Stomach smooth muscle (tissue), 2 donors: Measurements from ENCODE around the gene LTV1.
"Not testable (repeated sequence)": the region's sequence is repeated elsewhere in the genome, so short reads cannot be mapped to it uniquely, and the experiment has no call there.

Experiments used
- H3K27ac ChIP-seq: one replicate; pipeline ENCODE4 v1.7.0; 2013; ENCODE audit warnings: mild to moderate bottlenecking, low read length, inconsistent platforms
- H3K27me3 ChIP-seq, 2 donors: one replicate each; pipeline ENCODE4 v1.7.0; 2013; ENCODE audit warnings: low read length in 2 of 2; ENCODE audit not compliant: insufficient read depth in 2 of 2, control insufficient read depth in 1 of 2
- H3K36me3 ChIP-seq, 2 donors: one replicate each; pipeline ENCODE4 v1.7.0; 2013; ENCODE audit warnings: low read length in 2 of 2; ENCODE audit not compliant: control insufficient read depth in 2 of 2, insufficient read depth in 2 of 2
- H3K4me1 ChIP-seq: one replicate; pipeline ENCODE4 v1.7.0; 2013; ENCODE audit warnings: low read length; ENCODE audit not compliant: control insufficient read depth, insufficient read depth
- H3K4me3 ChIP-seq, 2 donors: one replicate each; pipeline ENCODE4 v1.7.0; 2013; ENCODE audit warnings: low read length in 2 of 2
- H3K9ac ChIP-seq, 2 donors: one replicate each; pipeline ENCODE4 v1.7.0; 2013; ENCODE audit warnings: low read length in 2 of 2, mild to moderate bottlenecking in 1 of 2
- H3K9me3 ChIP-seq, 2 donors: one replicate each; pipeline ENCODE4 v1.7.0; 2013; ENCODE audit warnings: low read length in 2 of 2; ENCODE audit not compliant: control insufficient read depth in 2 of 2
- donor health status: healthy.
- donor health status: Pancreatic carcinoma.

Gene LTV1

GRCh38 chr6:143868808-143869207 is 25.7 kb downstream of the LTV1 start:
- H3K36me3 ChIP-seq, H3K4me3 ChIP-seq, H3K9me3 ChIP-seq, H3K9ac ChIP-seq, H3K27ac ChIP-seq, H3K27me3 ChIP-seq: not testable (repeated sequence)
- peaks cover 11% of the 10 kb centered on the region for H3K4me1 ChIP-seq

DNA sequence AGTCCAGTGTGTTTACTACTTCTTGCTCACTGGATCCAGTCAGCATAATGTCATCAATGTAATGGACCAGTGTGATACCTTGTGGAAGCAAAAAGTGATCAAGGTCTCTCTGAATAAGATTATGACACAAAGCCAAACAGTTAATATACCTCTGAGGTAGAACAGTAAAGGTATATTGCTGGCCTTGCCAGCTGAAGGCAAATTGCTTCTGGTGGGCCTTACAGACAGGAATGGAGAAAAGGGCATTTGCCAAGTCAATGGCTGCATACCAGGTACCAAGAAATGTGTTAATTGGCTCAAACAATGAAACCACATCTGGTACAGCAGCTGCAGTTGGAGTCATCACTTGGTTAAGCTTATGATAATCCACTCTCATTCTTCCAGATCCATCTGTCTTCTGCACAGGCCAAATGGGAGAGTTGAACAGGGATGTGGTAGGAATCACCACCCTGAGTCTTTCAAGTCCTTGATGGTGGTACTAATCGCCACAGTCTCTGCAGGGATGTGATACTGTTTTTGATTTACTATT is 28.1 kb downstream of the LTV1 start:
- not testable (repeated sequence) for H3K4me1 ChIP-seq, H3K4me3 ChIP-seq, H3K27ac ChIP-seq, H3K9ac ChIP-seq, H3K27me3 ChIP-seq, H3K9me3 ChIP-seq, H3K36me3 ChIP-seq

- H3K27me3 ChIP-seq: no peaks in the 10 kb centered on the region
- no peaks in the 10 kb centered on the region for H3K9me3 ChIP-seq
- no peak overlapping the region for H3K27ac ChIP-seq
- no peak overlapping the region for H3K4me3 ChIP-seq
- no peak overlapping the region for H3K9ac ChIP-seq
- no peaks in the 10 kb centered on the region for H3K4me1 ChIP-seq
- H3K36me3 ChIP-seq: no peaks in the 10 kb centered on the region
These were observed 29.1 kb downstream of the LTV1 start for GRCh38 chr6:143872201-143872600.

DNA sequence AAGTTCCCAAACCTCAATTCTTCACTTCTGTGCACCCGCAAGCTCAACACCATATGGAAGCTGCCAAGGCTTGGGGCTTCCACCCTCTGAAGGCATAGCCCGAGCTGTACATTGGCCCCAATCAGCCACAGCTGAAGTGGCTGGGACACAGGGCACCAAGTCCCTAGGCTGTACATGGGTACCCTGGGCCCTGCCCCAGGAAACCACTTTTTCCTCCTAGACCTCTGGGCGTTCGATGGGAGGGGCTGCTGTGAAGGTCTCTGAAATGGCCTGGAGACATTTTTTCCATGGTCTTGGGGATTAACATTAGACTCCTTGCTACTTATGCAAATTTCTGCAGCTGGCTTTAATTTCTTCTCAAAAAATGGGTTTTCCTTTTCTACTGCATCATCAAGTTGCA is 30.5 kb downstream of the LTV1 start:
- H3K4me1 ChIP-seq, H3K27ac ChIP-seq, H3K36me3 ChIP-seq, H3K27me3 ChIP-seq, H3K9me3 ChIP-seq, H3K9ac ChIP-seq, H3K4me3 ChIP-seq: not testable (repeated sequence)

DNA sequence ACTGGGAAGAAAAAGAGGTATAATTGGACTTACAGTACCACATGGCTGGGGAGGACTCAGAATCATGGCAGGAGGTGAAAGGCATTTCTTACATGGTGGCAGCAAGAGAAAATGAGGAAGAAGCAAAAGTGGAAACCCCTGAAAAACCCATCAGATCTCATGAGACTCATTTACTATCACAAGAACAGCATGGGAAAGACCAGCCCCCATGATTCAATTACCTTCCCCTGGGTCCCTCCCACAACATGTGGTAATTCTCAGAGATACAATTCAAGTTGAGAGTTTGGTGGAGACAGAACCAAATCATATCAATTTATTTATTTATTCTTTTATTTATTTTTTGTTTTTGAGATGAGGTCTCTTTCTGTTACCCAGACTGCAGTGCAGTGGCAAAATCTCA is 31.4 kb downstream of the LTV1 start:
- H3K4me1 ChIP-seq, H3K4me3 ChIP-seq, H3K9ac ChIP-seq, H3K27me3 ChIP-seq, H3K9me3 ChIP-seq, H3K36me3 ChIP-seq, H3K27ac ChIP-seq: not testable (repeated sequence)

GRCh38 chr6:143877584-143878271 is 34.6 kb downstream of the LTV1 start:
- Histone ChIP-seq H3K36me3 (no peaks in the 10 kb centered on the region), H3K27ac (no peak overlapping the region), H3K4me3 (no peak overlapping the region), H3K9me3 (peaks cover 0 to 5% of the 10 kb centered on the region in 2 donors), H3K27me3 (no peaks in the 10 kb centered on the region), H3K4me1 (no peaks in the 10 kb centered on the region), H3K9ac (no peak overlapping the region)

DNA sequence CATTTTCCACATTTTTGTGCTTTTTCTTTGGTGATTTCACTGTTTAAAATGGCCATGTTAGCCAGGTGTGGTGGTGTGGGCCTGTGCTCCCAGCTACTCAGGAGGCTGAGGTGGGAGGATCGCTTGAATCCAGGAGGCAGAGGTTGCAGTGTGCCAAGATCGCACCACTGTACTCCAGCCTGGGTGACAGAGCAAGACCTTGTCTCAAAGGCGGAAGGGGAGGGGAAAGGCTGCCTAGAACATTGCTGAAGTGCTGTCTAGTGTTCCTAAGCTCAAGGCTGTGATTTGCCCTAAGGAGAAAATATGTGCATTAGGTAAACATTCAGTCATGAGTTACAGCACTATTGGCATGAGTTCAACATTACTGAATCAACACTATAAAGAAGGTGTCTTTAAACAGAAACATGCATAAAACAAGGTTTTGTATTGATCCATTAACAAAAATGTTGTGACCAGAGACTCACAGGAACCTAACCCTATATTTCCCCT is 35.2 kb downstream of the LTV1 start:
- H3K4me3 ChIP-seq: peak overlapping the region in 1 of 2 donors; percentile 8
- no peak overlapping the region for H3K27ac ChIP-seq
- no peak overlapping the region for H3K9ac ChIP-seq
- H3K27me3 ChIP-seq: no peaks in the 10 kb centered on the region
- H3K9me3 ChIP-seq: peaks cover 0 to 5% of the 10 kb centered on the region in 2 donors
- no peaks in the 10 kb centered on the region for H3K4me1 ChIP-seq
- H3K36me3 ChIP-seq: no peaks in the 10 kb centered on the region

DNA sequence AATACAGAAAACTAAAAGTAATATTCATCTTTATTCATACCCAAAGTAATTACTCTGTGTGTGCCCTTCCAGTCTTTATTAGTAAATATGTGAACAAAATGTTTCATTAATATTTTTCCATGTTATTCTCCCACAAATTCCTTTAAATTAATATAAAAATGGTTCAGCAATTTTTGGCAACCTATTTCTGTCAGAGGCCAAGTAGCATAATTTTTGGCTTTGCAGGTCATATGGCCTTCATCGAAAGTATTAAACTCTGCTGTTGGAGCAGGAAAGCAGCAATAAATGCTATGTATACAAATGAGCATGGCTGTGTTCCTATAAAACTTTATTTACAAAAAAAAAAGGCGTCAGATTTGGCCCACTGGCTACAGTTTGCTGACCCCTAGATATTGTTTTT is 37.3 kb downstream of the LTV1 start:
- H3K36me3 ChIP-seq: no peaks in the 10 kb centered on the region
- H3K4me1 ChIP-seq: no peaks in the 10 kb centered on the region
- H3K27me3 ChIP-seq: no peaks in the 10 kb centered on the region
- peaks cover 0 to 5% of the 10 kb centered on the region in 2 donors for H3K9me3 ChIP-seq
- H3K4me3 ChIP-seq: no peak overlapping the region
- H3K9ac ChIP-seq: no peak overlapping the region
- H3K27ac ChIP-seq: no peak overlapping the region

GRCh38 chr6:143882401-143882930 is 39.3 kb downstream of the LTV1 start:
- H3K4me3 ChIP-seq: no peak overlapping the region
- no peaks in the 10 kb centered on the region for H3K4me1 ChIP-seq
- no peaks in the 10 kb centered on the region for H3K27me3 ChIP-seq
- no peak overlapping the region for H3K9ac ChIP-seq
- peak overlapping the region; percentile 6 for H3K27ac ChIP-seq
- H3K9me3 ChIP-seq: peaks cover 0 to 5% of the 10 kb centered on the region in 2 donors
- H3K36me3 ChIP-seq: no peaks in the 10 kb centered on the region

DNA sequence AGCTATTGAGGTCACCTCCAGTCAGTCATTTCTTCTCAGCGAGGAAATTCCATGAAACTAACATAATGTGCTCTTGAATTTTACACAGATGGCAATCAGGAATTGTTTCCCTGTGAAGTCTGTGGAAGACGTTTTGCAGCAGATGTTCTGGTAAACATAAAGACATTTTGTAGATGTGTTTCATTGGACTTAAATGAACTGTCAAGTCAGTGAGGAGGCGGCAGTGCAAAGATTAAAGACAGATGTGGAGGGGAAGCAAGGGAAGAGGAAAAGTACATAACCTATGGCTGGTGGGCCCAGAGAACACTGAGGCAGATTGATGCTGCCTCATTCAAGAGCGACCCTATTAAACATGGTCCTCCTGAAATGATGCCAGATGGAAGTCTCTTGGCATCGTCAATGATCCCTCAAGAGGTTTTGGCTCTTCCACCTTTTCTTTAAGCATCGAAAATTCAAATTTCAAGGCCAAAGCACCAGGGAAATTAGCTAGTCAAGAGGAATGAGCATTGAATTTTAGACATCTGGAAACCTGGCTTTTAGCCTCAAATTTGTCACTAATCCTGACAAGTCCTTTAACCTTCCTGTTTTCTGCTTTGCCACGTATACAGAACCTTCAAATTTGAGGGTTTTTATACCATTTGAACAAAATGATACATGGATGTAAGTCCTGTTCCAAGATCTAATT is 41.2 kb downstream of the LTV1 start:
- Histone ChIP-seq H3K27me3 (no peaks in the 10 kb centered on the region), H3K4me3 (no peak overlapping the region), H3K36me3 (no peaks in the 10 kb centered on the region), H3K9ac (no peak overlapping the region), H3K27ac (no peak overlapping the region), H3K4me1 (no peaks in the 10 kb centered on the region), H3K9me3 (no peaks in the 10 kb centered on the region)

DNA sequence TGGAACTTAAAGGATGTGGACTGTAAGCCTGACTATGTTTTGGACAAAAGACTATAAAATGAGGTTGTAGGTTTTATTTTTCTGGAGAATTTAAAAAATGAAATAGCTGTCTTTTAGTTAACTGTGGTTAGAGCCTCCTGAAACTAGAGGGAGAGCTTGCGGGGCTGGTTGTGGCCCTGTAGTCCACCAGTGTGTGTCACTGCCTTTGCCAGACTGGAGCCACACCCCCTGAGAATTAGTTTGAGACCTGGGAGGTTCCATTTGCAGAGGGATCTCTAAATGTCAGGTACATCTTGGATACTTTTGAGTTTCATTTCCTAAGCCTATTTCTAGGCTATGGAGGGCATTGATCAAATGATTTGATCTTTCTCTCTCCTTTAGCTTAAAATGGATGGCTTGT is 42.0 kb downstream of the LTV1 start:
- H3K4me1 ChIP-seq: no peaks in the 10 kb centered on the region
- no peak overlapping the region for H3K4me3 ChIP-seq
- H3K9ac ChIP-seq: no peak overlapping the region
- no peaks in the 10 kb centered on the region for H3K36me3 ChIP-seq
- no peaks in the 10 kb centered on the region for H3K27me3 ChIP-seq
- H3K9me3 ChIP-seq: no peaks in the 10 kb centered on the region
- no peak overlapping the region for H3K27ac ChIP-seq
